ENCODE data around the gene DMXL1.

DNA sequence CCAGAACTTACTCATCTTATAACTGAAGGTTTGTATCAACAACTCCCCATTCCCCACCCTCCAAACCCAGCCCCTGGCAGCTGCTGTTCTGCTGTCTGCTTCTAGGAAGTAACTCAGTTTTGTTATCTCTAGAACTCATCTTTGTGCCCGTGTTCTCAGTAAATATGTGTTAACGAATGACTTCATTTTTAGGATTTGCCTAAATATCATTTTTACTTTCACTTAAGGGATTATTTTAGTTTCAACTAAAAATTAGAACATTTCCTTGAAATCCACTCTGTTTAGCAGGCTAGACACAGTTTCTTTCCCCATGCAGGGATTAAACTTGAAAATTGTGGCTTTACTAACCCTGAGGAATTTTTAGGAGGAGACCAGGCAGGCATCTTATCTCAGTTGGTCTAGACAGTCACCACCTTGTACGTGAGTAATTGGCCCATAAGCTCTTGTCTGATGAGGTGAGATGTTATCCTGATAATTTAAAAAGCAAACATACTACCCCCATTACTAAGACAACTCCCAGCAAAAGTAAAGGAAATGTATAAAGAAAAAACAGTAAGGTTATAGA, 216.7 kb downstream of the DMXL1 start:
- TF ChIP-seq EZH2 (IDR thresholded peaks at IDR 0.05) (no peak), EZH2phosphoT487 (IDR thresholded peaks at IDR 0.05) (no peak)
- TF ChIP-seq, protein P1, sequence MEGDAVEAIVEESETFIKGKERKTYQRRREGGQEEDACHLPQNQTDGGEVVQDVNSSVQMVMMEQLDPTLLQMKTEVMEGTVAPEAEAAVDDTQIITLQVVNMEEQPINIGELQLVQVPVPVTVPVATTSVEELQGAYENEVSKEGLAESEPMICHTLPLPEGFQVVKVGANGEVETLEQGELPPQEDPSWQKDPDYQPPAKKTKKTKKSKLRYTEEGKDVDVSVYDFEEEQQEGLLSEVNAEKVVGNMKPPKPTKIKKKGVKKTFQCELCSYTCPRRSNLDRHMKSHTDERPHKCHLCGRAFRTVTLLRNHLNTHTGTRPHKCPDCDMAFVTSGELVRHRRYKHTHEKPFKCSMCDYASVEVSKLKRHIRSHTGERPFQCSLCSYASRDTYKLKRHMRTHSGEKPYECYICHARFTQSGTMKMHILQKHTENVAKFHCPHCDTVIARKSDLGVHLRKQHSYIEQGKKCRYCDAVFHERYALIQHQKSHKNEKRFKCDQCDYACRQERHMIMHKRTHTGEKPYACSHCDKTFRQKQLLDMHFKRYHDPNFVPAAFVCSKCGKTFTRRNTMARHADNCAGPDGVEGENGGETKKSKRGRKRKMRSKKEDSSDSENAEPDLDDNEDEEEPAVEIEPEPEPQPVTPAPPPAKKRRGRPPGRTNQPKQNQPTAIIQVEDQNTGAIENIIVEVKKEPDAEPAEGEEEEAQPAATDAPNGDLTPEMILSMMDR (IDR thresholded peaks at IDR 0.05) = no peak
